GF-D8 (cell line): ENCODE data around the gene CCDC78.
A peak's percentile ranks its signal among the peaks of the same experiment; 100 is the strongest.
"Not testable (repeated sequence)": the region's sequence is repeated elsewhere in the genome, so short reads cannot be mapped to it uniquely, and the experiment has no call there.

Experiments used
- DNase-seq: peaks from one replicate; lab custom pipeline; 2025; lab: John Stamatoyannopoulos, UW

Gene CCDC78

GRCh38 chr16:693364-693763 is 32.9 kb downstream of the CCDC78 start:
- no peak for DNase-seq

- DNase-seq = no peak
Observed at GRCh38 chr16:692356-693108, 33.7 kb downstream of the CCDC78 start.

- not testable (repeated sequence) for DNase-seq
Observed at GRCh38 chr16:691242-691641, 35.0 kb downstream of the CCDC78 start.

DNA sequence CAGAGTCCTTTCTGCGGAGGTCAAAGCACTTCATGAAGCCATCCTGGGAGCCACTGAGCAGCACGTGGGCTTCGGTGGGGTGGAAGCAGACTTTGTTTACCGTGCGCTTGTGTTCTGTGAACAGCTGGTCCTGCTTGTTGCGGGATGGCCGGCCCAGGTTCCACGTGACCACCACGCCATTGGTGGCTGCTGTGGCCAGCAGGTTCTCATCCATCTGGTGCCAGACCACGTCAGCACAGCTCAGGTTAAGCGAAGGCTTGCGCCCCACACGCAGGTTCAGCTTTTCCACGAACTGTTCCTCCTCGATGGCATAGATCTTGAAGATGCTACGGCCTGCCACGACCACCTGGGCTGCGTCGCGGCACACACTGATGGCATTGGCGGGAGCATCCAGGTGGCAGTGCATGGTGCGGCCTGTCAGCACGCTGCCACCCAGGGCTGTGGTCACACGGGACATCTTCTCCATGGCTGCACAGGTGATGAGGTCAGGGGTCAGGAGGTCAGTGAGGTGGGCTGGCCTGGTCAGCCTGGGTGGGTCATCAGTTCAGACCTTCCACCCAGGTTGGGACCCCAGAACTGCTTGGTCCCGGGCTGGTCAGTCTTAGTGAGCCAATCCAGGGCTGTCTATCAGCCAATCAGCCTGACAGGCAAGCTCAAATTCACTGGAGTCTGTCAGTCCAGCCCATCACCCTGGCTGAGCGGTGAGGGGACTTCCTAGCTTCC is 36.9 kb downstream of the CCDC78 start:
- DNase-seq = no peak

DNA sequence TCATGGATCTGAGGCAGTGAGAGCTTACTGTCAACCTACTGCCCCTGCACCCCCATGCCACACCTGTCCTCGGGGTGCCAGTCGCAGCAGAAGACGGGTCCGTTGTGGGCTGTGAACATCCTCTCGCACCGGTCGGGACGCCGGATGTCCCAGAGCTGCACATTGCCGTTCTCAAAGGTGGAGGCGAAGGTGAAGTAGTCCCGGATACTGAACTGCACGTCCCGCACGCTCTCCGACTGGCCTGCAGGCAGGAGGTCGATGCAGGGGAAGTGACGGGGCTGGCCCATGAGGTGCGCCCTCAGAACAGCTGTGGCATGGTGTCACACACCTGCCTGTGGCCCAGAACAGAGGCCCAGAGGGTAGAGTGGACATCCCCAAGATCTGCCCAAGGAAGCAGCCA is 38.7 kb downstream of the CCDC78 start:
- DNase-seq = no peak

DNA sequence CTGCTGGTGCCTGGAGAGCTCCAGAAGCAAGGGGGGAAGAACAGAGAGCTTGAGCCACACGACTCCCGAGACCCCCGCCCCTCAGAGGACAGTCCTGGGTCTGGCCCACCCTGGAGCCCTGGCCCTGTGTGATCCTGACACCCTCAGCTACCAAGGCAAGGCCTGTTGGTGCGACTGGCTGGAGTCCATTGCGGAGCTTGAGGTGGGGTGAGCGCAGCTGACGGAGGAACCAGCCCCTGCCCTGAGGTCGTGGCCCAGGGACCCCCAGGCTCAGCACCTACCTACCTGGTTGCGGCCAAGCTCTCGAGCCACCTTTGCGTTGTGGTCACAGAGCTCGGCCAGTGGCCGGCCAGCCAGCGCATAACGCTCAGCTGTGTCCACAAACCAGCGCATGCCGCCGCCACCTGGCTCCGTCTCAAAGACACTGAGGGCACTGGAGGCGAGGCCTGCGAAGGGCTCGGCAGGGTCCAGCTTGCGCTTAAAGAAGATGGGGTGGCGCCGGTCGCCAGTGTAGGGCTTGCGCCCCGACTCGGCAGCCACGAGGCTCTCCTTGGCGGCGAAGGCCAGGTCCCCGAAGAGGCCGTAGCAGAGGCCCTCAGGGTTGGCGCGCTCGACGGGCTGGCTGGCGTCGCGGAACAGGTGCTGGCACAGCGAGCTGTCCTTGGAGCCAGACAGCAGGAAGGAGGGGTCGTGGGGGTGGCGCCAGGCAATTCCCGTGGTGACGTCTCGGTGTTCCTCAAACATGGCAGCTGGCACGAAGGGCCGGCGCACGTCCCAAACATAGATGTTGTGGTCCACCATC is 39.6 kb downstream of the CCDC78 start:
- no peak for DNase-seq

GRCh38 chr16:685967-686366 is 40.3 kb downstream of the CCDC78 start:
- no peak for DNase-seq

GRCh38 chr16:684961-685696 is 41.1 kb downstream of the CCDC78 start:
- DNase-seq = no peak

GRCh38 chr16:684071-684794 is 42.0 kb downstream of the CCDC78 start, which contains the start of gene JMJD8:
TSS of gene JMJD8 (minus strand) at chr16:684334. CDS start at chr16:684319, 15 bp downstream.
- peak; percentile 90 for DNase-seq

GRCh38 chr16:683396-684070 is 42.7 kb downstream of the CCDC78 start:
- DNase-seq = no peak

DNA sequence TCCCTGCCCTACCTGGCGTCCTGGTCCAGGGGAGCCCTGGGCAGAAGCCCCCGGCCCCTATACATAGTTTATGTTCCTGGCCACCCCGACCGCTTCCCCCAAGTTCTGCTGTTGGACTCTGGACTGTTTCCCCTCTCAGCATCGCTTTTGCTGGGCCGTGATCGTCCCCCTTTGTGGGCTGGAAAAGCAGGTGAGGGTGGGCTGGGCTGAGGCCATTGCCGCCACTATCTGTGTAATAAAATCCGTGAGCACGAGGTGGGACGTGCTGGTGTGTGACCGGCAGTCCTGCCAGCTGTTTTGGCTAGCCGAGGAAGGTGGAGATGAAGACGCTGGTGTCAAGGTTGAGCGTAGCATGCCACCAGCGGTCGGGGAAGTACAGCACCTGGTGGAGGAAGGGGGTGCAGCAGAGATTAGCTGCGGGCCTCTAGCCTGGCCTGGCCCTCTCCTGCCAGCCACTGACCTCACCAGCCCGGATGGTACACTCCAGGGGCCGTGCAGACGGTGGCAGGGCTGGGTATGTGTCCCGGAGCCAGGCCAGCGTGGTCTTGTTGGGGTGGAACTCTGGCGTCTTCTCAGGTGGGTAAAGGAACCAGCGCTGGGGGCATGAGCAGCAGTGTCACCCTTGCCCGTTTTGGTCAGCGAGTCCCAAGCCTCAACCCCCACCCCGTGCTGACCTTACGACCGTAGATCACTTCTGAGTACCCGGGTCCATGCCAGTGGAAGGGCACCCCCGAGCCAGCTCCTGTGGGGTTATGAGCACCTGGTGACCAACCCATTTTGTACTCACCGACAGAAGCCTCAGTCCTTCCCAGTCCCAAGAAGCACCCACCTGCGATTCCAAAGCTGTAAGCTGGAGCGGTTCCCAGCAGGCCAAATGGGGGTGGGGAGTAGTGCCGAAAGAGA is 43.5 kb downstream of the CCDC78 start:
- DNase-seq = no peak

DNA sequence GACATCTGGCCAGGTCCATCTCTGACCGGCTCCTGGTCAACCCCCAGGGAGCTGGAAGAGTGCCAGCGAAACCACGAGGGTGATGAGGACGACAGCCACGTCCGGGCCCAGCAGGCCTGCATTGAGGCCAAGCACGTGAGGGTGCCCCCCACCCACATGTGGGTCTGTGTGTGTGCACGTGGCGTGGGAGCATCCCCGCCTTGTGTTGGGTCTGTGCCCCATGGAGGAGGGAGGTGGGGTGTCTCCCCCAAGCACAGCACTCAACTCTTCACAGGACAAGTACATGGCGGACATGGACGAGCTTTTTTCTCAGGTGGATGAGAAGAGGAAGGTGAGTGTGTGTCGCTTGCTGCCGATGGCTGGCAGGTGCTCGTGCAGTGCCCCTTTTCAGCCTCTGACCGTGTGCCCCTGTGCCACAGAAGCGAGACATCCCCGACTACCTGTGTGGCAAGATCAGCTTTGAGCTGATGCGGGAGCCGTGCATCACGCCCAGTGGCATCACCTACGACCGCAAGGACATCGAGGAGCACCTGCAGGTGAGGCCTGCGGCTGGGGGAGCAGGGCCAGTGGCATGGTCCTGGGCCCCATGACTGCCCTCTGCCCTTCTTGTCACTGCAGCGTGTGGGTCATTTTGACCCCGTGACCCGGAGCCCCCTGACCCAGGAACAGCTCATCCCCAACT is 44.4 kb downstream of the CCDC78 start:
- DNase-seq = no peak

GRCh38 chr16:680967-681745 is 45.1 kb downstream of the CCDC78 start:
- peak; percentile 22 for DNase-seq

GRCh38 chr16:680625-680945 is 45.7 kb downstream of the CCDC78 start:
- no peak for DNase-seq

DNA sequence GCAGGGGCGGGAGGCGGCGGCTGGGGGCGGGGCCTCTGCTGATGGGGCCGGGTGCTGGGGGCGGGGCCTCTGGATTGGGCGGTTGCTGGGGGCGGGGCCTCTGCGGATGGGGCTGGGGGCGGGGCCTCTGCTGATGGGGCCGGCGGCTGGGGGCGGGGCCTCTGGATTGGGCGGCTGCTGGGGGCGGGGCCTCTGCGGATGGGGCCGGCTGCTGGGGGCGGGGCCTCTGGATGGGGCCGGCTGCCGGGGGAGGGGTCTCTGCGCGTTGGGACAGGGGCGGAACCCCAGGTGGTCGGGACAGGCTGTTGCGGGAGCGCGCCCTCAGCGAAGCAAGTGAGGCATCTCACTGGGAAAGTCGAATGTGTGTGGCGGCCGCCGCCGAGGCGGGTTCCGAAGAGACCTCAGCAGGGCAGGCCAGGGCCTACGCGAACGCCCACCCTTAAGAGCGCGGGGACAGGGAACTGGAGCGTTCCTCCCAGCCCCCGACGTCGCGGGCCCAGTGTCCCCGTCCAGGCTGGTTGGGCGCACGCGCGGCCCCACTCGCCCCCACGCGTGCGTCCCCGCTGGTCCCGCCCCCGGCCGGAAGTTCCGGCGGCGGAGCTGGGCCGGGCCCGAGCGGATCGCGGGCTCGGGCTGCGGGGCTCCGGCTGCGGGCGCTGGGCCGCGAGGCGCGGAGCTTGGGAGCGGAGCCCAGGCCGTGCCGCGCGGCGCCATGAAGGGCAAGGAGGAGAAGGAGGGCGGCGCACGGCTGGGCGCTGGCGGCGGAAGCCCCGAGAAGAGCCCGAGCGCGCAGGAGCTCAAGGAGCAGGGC is 46.2 kb downstream of the CCDC78 start, which contains the start of gene STUB1:
Gene STUB1 (plus strand): TSS at position 597 of the 811 bp plus-strand sequence. CDS start 116 bp downstream, at position 713.
- DNase-seq = peak; percentile 51

DNA sequence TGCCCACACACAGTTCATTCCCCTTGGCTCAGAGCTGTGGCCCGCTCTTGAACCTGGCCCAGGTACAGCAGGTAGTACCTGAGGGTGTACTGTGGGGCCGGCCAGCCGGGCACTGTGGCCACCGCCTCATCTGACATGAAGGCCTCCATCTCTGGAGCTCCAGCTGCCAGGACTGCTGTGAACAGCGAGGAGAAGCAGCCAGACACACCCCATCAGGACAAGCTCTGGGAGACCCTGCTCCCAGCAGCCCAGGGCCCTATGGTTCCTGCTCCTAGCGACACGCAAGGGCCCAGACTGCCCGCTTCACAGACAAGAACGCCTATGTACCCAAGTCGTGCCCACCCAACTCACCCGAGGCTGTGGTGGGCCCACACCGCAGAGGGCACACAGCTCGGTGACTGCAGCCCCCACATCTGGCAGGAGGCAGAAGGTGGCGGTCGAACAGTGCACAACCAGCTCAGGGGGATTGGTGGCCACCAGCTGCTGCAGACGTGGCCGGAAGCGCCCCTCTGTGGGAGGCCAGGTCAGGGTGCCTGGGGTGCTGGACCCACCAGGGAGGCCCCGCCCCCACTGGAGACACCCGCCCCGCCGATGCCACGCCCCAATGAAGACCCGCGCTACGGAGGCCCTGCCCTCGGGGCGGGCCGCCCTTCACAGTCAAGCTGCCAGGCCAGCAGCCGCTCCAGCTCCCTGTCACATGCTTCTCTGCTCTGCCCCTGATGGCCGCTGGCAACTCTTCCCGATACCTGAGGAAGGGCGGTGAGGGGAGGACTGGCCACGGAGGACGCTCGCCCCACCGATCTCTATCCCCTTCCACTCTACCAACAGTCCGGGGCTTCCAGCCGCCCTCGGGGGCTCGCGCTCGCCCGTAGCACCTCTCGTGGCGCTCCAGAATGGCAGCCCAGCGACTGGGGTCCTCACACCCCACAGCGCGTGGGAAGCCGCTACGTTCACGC is 47.1 kb downstream of the CCDC78 start:
- no peak for DNase-seq
